ENCODE data around the gene STK11. TPM values are rescaled to one million over a fixed set of nuclear protein-coding genes. Genes with fewer than 3 reads are reported as not detected.

Gene STK11
- polyA plus RNA-seq, 1 experiment: 24.6 TPM

GRCh38 chr19:1267477-1268225 is 62.1 kb downstream of the STK11 start:
- Histone ChIP-seq H3K9me3 (ENCODE audit: control insufficient read depth, insufficient read depth, low read length) (no peaks in the 10 kb centered on the region; the same call in 1 of the 2 replicates), H3K27ac (ENCODE audit: low read depth, low read length) (peak overlapping the region; percentile 31), H3K27me3 (ENCODE audit: control insufficient read depth, insufficient read depth, low read length) (no peaks in the 10 kb centered on the region), H3K4me3 (ENCODE audit: low read depth, low read length) (peak overlapping the region; percentile 60)
- ChIA-PET CTCF (interaction anchor here (0.6 to 5.0 kb wide), 3 partner anchors 24 to 260 kb away, joined by 4 to 224 read pairs (median 6); partner anchors contain the start of gene ATP5F1D), POLR2A (interaction anchor here (3.0 to 7.1 kb wide), 3 partner anchors 13 to 24 kb away, joined by 25 to 241 read pairs (median 237); no protein-coding TSS in a partner anchor)
- no peak for DNase-seq (ENCODE audit: low read depth, low spot score)
- no peak for TF ChIP-seq CTCF (IDR thresholded peaks at IDR 0.05; ENCODE audit: low read depth, low read length)

DNA sequence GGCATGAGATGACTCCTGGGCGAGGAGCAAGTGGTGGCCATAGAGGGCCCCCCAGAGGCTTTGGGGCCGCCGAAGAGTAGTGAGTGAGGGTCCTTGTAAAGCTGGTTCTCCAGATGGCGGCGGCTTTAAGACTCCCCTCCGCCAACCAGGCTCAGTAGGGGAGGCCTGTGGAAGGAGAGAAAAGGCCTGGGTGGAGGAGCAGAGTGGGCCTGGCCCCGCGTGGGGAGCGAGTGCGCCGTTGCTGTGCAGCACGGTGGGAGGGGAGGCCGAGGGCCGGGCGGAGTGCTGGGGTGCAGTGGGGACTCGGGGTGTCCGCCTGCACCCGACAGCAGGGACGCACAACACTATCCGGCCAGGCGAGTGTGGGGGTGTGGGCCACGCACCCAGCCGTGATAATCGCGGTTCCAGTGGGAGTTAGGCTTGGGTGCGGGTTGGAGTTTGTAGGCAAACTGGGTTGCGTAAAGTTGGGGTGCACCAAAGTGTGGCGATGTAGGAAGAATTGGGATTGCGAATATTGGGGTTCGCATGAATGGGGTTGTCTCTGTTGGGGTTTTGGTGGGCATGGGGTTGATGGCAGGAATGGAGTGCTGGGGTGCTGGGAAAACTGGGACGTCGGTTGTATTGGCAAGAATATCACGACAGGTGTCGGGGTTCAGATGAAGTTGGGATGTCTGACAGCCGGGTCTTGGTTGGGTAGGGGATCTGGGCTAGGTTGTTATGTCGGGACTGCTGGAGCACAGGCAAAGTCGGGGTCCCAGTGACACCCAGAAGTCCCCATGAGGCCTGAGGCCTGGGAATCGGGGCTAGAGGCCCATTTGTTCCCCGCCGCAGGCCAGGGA is 62.9 kb downstream of the STK11 start:
- H3K27me3 ChIP-seq (ENCODE audit: control insufficient read depth, insufficient read depth, low read length): no peaks in the 10 kb centered on the region
- POLR2A ChIA-PET: interaction anchor here (0.5 to 7.1 kb wide), 50 partner anchors 8 to 596 kb away, joined by 3 to 241 read pairs (median 5); partner anchors contain the start of genes ABCA7, ATP5F1D, CNN2 and DAZAP1
- no peak overlapping the region for H3K4me3 ChIP-seq (ENCODE audit: low read depth, low read length)
- DNase-seq (ENCODE audit: low read depth, low spot score): no peak
- peak overlapping the region; percentile 31 for H3K27ac ChIP-seq (ENCODE audit: low read depth, low read length)
- no peaks in the 10 kb centered on the region; the same call in 1 of the 2 replicates for H3K9me3 ChIP-seq (ENCODE audit: control insufficient read depth, insufficient read depth, low read length)
- no peak for TF ChIP-seq CTCF (IDR thresholded peaks at IDR 0.05; ENCODE audit: low read depth, low read length)
- CTCF ChIA-PET: interaction anchor here (5.0 kb wide), 1 partner anchor 25 kb away, joined by 224 read pairs; the partner anchor contains the start of gene ATP5F1D

- DNase-seq (ENCODE audit: low read depth, low spot score): peak; percentile 98
- Histone ChIP-seq H3K27me3 (ENCODE audit: control insufficient read depth, insufficient read depth, low read length) (no peaks in the 10 kb centered on the region), H3K9me3 (ENCODE audit: control insufficient read depth, insufficient read depth, low read length) (peaks cover 4% of the 10 kb centered on the region; the same call in 1 of the 2 replicates), H3K4me3 (ENCODE audit: low read depth, low read length) (peak within 1 kb of the TSS; percentile 94), H3K27ac (ENCODE audit: low read depth, low read length) (peak within 1 kb of the TSS; percentile 94)
- TF ChIP-seq CTCF (IDR thresholded peaks at IDR 0.05; ENCODE audit: low read depth, low read length): no peak
- CTCF ChIA-PET: interaction anchor here (5.0 kb wide), 1 partner anchor 25 kb away, joined by 224 read pairs; the partner anchor contains the start of gene ATP5F1D
- POLR2A ChIA-PET: interaction anchor here (0.5 to 7.1 kb wide), 51 partner anchors 9 to 596 kb away, joined by 3 to 241 read pairs (median 5); partner anchors contain the start of genes ABCA7, ATP5F1D, CNN2 and DAZAP1
Observed at GRCh38 chr19:1269065-1269477, 63.5 kb downstream of the STK11 start, which contains the start of gene CIRBP. CIRBP (plus strand) TSS chr19:1269332; CDS start chr19:1270934, 1,602 bp downstream.

DNA sequence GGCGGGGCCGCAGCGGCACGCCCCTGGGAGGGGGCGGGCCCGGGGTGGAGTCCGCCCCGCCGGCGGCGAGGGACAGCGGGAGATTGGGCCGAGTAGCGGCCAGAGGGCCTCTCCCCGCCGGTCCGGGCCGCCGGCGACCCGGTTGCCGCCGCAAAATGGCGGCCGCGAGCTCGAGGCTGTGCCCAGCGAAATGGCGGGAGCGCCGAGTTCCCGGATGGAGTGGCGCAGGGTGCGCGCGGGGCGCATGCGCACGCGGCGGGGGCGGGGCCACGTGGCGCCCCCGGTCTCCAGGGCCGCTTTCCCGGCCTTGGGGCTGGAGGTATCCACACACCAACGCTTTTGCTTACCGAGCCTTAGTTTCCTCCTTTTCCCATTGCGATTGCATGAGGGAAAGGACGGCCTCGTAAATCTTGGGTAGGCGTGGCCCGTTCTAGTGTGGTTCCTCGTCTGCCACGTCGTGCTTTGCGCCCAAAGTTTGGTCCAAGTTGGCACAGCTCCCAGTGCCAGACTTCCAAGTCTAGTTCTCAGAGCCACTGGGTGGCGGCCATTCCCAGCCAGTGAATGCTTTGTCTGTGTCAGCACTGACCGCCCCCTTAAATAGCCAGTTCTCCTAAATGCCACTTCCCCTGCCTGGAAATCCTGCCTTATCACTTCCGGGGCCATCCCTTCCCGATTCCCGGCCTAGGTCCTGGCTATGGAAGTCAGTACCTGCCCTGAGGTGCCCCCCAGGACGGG is 64.1 kb downstream of the STK11 start:
- peaks cover 9% of the 10 kb centered on the region; the same call in 1 of the 2 replicates for H3K9me3 ChIP-seq (ENCODE audit: control insufficient read depth, insufficient read depth, low read length)
- TF ChIP-seq CTCF (IDR thresholded peaks at IDR 0.05; ENCODE audit: low read depth, low read length): no peak
- no peak for DNase-seq (ENCODE audit: low read depth, low spot score)
- H3K27ac ChIP-seq (ENCODE audit: low read depth, low read length): peak overlapping the region; percentile 94
- ChIA-PET CTCF (interaction anchor here (5.0 kb wide), 1 partner anchor 26 kb away, joined by 224 read pairs; the partner anchor contains the start of gene ATP5F1D), POLR2A (interaction anchor here (0.6 to 7.1 kb wide), 39 partner anchors 8 to 885 kb away, joined by 3 to 241 read pairs (median 5); partner anchors contain the start of genes ATP5F1D, CNN2, DAZAP1 and RNU6-2)
- peak overlapping the region; percentile 94 for H3K4me3 ChIP-seq (ENCODE audit: low read depth, low read length)
- no peaks in the 10 kb centered on the region for H3K27me3 ChIP-seq (ENCODE audit: control insufficient read depth, insufficient read depth, low read length)
